SK-N-MC (cell line): ENCODE results near the gene SLC35D3.

Source experiments
- EZH2 ChIP-seq: fragments of 200-600 bp; sonication (generic); IDR thresholded peaks from one replicate; pipeline ENCODE4 v1.6.1; 2017; ENCODE audit warnings: antibody characterized with exemption
- FOXP2 ChIP-seq: optimal IDR thresholded peaks from 2 replicates; pipeline ENCODE3; 2011; ENCODE audit warnings: mild to moderate bottlenecking, moderate library complexity; ENCODE audit not compliant: insufficient read depth; ENCODE audit errors: extremely low read length, control extremely low read depth
- POLR2AphosphoS5 ChIP-seq: IDR thresholded peaks from 2 replicates; pipeline ENCODE4 v1.6.1; 2012; ENCODE audit warnings: mild to moderate bottlenecking, low read depth, low read length, borderline replicate concordance

GRCh38 chr6:136963259-136963658, 41.2 kb downstream of the SLC35D3 start:
- TF ChIP-seq EZH2 (no peak), POLR2AphosphoS5 (no peak), FOXP2 (no peak)
